GM12878 (cell line): ENCODE measurements around the gene ANKRD44.

Experiments
- CHD4 ChIP-seq: fragments of 200-600 bp; sonication (generic); IDR thresholded peaks from 2 replicates; pipeline ENCODE4 v1.6.1; 2016; ENCODE audit warnings: mild to moderate bottlenecking
- EZH2 ChIP-seq: IDR thresholded peaks from 2 replicates; pipeline ENCODE4 v1.6.1; 2012; ENCODE audit warnings: low read depth, mild to moderate bottlenecking, control low read depth, inconsistent platforms, low read length, borderline replicate concordance; ENCODE audit not compliant: control insufficient read depth
- KDM1A ChIP-seq: fragments of 200-600 bp; sonication (generic); IDR thresholded peaks from 2 replicates; pipeline ENCODE4 v1.6.1; 2016; ENCODE audit warnings: borderline replicate concordance
- MEF2A ChIP-seq: IDR thresholded peaks from 2 replicates; pipeline ENCODE4 v1.6.1; 2011; ENCODE audit warnings: low read depth, mild to moderate bottlenecking, low read length, moderate library complexity; ENCODE audit not compliant: insufficient read depth
- POLR2A ChIP-seq: IDR thresholded peaks from 2 replicates; pipeline ENCODE4 v1.6.1; 2011; ENCODE audit warnings: low read depth, mild to moderate bottlenecking, low read length
- POLR2AphosphoS5 ChIP-seq: IDR thresholded peaks from 2 replicates; pipeline ENCODE4 v1.6.1; 2011; ENCODE audit warnings: mild to moderate bottlenecking, low read length, inconsistent platforms
- WRNIP1 ChIP-seq: IDR thresholded peaks from 2 replicates; pipeline ENCODE4 v1.6.1; 2011; ENCODE audit warnings: low read depth, low read length, improper control_type of control experiment, borderline replicate concordance
- TF ChIP-seq, protein P1 (sequence below): fragments of 450-650 bp; IDR thresholded peaks from 2 replicates; pipeline ENCODE4 v1.6.1; 2016; ENCODE audit warnings: mild to moderate bottlenecking, moderate library complexity, borderline replicate concordance
- TF ChIP-seq, protein P2 (sequence below), 3 experiments: IDR thresholded peaks in 2 of 3; conservative IDR thresholded peaks in 1 of 3; 2 replicates each; pipeline ENCODE4 v1.5.1; 2011; ENCODE audit warnings: low read depth in 3 of 3, low read length in 3 of 3, mild to moderate bottlenecking in 3 of 3, control low read depth in 2 of 3, moderate library complexity in 2 of 3, inconsistent platforms in 1 of 3, mixed read lengths in 1 of 3; ENCODE audit not compliant: control insufficient read depth in 2 of 3, insufficient read depth in 1 of 3; ENCODE audit errors: extremely low read depth in 1 of 3
- TF ChIP-seq, protein P3 (sequence below): fragments of 450-650 bp; IDR thresholded peaks from 2 replicates; pipeline ENCODE4 v1.6.1; 2018; ENCODE audit warnings: borderline replicate concordance, mild to moderate bottlenecking; ENCODE audit not compliant: partially characterized antibody

DNA sequence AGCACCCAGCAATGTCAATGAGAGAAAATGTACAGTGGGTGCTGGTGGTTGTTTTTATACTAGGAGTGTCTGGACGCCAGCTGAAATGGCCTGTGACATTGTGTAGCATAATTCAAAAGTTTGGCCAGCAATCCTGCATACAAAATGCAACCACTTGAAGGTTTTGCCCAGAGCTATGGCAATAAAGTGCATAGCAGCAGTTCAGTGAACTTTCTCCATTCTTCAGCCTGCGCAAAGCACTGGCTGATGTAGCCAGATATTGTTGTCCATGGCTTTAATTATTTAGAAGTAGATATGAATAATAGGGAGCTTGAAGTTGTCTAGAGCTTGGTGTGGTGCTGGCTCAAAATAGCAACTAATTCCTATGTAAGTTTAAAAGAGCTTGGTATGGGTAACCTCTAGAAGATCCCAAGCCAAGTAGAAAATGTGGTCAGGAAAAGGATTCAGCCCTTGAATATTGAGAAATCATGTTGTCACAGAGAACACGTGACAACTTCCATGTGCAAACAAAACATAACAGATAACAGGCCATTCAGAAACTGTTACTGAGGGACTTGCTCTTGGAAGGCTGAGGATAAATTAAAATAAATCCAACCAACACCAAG, 350.7 kb downstream of the ANKRD44 start:
- TF ChIP-seq EZH2 (no peak), KDM1A (no peak), POLR2AphosphoS5 (no peak), WRNIP1 (no peak), POLR2A (no peak), CHD4 (no peak), MEF2A (no peak)
- TF ChIP-seq, protein P1, sequence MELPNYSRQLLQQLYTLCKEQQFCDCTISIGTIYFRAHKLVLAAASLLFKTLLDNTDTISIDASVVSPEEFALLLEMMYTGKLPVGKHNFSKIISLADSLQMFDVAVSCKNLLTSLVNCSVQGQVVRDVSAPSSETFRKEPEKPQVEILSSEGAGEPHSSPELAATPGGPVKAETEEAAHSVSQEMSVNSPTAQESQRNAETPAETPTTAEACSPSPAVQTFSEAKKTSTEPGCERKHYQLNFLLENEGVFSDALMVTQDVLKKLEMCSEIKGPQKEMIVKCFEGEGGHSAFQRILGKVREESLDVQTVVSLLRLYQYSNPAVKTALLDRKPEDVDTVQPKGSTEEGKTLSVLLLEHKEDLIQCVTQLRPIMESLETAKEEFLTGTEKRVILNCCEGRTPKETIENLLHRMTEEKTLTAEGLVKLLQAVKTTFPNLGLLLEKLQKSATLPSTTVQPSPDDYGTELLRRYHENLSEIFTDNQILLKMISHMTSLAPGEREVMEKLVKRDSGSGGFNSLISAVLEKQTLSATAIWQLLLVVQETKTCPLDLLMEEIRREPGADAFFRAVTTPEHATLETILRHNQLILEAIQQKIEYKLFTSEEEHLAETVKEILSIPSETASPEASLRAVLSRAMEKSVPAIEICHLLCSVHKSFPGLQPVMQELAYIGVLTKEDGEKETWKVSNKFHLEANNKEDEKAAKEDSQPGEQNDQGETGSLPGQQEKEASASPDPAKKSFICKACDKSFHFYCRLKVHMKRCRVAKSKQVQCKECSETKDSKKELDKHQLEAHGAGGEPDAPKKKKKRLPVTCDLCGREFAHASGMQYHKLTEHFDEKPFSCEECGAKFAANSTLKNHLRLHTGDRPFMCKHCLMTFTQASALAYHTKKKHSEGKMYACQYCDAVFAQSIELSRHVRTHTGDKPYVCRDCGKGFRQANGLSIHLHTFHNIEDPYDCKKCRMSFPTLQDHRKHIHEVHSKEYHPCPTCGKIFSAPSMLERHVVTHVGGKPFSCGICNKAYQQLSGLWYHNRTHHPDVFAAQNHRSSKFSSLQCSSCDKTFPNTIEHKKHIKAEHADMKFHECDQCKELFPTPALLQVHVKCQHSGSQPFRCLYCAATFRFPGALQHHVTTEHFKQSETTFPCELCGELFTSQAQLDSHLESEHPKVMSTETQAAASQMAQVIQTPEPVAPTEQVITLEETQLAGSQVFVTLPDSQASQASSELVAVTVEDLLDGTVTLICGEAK: no peak
- TF ChIP-seq, protein P2, sequence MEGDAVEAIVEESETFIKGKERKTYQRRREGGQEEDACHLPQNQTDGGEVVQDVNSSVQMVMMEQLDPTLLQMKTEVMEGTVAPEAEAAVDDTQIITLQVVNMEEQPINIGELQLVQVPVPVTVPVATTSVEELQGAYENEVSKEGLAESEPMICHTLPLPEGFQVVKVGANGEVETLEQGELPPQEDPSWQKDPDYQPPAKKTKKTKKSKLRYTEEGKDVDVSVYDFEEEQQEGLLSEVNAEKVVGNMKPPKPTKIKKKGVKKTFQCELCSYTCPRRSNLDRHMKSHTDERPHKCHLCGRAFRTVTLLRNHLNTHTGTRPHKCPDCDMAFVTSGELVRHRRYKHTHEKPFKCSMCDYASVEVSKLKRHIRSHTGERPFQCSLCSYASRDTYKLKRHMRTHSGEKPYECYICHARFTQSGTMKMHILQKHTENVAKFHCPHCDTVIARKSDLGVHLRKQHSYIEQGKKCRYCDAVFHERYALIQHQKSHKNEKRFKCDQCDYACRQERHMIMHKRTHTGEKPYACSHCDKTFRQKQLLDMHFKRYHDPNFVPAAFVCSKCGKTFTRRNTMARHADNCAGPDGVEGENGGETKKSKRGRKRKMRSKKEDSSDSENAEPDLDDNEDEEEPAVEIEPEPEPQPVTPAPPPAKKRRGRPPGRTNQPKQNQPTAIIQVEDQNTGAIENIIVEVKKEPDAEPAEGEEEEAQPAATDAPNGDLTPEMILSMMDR (IDR thresholded peaks at IDR 0.05 in 2 of 3, conservative IDR thresholded peaks at IDR 0.05 in 1 of 3; ENCODE audit: control insufficient read depth in 2 of 3, extremely low read depth in 1 of 3, insufficient read depth in 1 of 3, low read depth in 3 of 3, low read length in 3 of 3): no peak
- TF ChIP-seq, protein P3, sequence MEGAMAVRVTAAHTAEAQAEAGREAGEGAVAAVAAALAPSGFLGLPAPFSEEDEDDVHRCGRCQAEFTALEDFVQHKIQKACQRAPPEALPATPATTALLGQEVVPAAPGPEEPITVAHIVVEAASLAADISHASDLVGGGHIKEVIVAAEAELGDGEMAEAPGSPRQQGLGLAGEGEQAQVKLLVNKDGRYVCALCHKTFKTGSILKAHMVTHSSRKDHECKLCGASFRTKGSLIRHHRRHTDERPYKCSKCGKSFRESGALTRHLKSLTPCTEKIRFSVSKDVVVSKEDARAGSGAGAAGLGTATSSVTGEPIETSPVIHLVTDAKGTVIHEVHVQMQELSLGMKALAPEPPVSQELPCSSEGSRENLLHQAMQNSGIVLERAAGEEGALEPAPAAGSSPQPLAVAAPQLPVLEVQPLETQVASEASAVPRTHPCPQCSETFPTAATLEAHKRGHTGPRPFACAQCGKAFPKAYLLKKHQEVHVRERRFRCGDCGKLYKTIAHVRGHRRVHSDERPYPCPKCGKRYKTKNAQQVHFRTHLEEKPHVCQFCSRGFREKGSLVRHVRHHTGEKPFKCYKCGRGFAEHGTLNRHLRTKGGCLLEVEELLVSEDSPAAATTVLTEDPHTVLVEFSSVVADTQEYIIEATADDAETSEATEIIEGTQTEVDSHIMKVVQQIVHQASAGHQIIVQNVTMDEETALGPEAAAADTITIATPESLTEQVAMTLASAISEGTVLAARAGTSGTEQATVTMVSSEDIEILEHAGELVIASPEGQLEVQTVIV: no peak
